Fibroblast of pulmonary artery (primary cell): ENCODE measurements around the gene GNAI1.

ENCODE experiments used
- DNase-seq: peaks from one replicate; pipeline ENCODE4 v3.0.0-alpha.2; 2010; ENCODE audit warnings: low read depth
- H3K4me3 ChIP-seq: replicated peaks from 2 replicates; pipeline ENCODE4 v1.5.1; 2011; ENCODE audit warnings: low read depth, mild to moderate bottlenecking, control low read depth, low read length, moderate library complexity
- CTCF ChIP-seq: IDR thresholded peaks from 2 replicates; pipeline ENCODE4 v1.5.1; 2011; ENCODE audit warnings: mild to moderate bottlenecking, control low read depth, low read length, inconsistent platforms; ENCODE audit errors: missing control alignments

GNAI1 gene

GRCh38 chr7:80146545-80147182 is 12.0 kb downstream of the GNAI1 start:
- no peak for TF ChIP-seq CTCF
- H3K4me3 ChIP-seq, result no peak overlapping the region
- no peak for DNase-seq

GRCh38 chr7:80147543-80148391 is 13.1 kb downstream of the GNAI1 start:
- DNase-seq, result peak; percentile 95
- no peak for TF ChIP-seq CTCF
- no peak overlapping the region for H3K4me3 ChIP-seq

GRCh38 chr7:80150611-80151273 is 16.1 kb downstream of the GNAI1 start:
- TF ChIP-seq CTCF, result no peak
- no peak overlapping the region for H3K4me3 ChIP-seq
- peak; percentile 64 for DNase-seq

GRCh38 chr7:80151274-80151665 is 16.6 kb downstream of the GNAI1 start:
- H3K4me3 ChIP-seq, result no peak overlapping the region
- DNase-seq, result peak; percentile 42
- no peak for TF ChIP-seq CTCF

GRCh38 chr7:80153446-80153845 is 18.8 kb downstream of the GNAI1 start:
- TF ChIP-seq CTCF, result no peak
- DNase-seq, result peak; percentile 45
- H3K4me3 ChIP-seq, result no peak overlapping the region

GRCh38 chr7:80154656-80155333 is 20.2 kb downstream of the GNAI1 start:
- DNase-seq, result peak; percentile 76
- no peak overlapping the region for H3K4me3 ChIP-seq
- TF ChIP-seq CTCF, result no peak
